Endothelial cell of umbilical vein (primary cell): Measurements from ENCODE around the gene SHISA8. TPM values are rescaled to one million over a fixed set of nuclear protein-coding genes. Genes with fewer than 3 reads are reported as not detected.

Experiments used
- BruUV-seq: library from RNA; stranded (reverse); fragments of 400-500 nt; replicated peaks from 2 replicates; lab custom pipeline; 2021; lab: Mats Ljungman, UMichigan
- CTCF ChIA-PET: fragments of 300-600, 350-600 bp; sonication (Branson Sonifier 250); formaldehyde crosslinking; loops from one replicate; lab custom pipeline; 2021; ENCODE audit warnings: antibody characterized with exemption, inconsistent platforms; lab: Charles Lee
- POLR2A ChIA-PET: fragments of 300-600, 350-600 bp; sonication (Branson Sonifier 250); formaldehyde crosslinking; loops from one replicate; lab custom pipeline; 2021; ENCODE audit warnings: antibody characterized with exemption, inconsistent platforms; lab: Charles Lee
- DNase-seq: peaks from one replicate; pipeline ENCODE4 v3.0.0-alpha.2; 2011; ENCODE audit warnings: low read depth, low spot score
- FAIRE-seq: peaks from 2 replicates; lab custom pipeline; 2011; peaks lifted over from hg19 to GRCh38; lab: Jason Lieb, UNC
- H2AFZ ChIP-seq: 2 replicates; pipeline ENCODE4 v1.6.0; 2012; ENCODE audit warnings: low read depth, low read length, control low read depth, inconsistent platforms
- H3K27ac ChIP-seq: 2 replicates; pipeline ENCODE4 v1.5.1; 2011; ENCODE audit warnings: low read depth, mild to moderate bottlenecking, control low read depth, low read length, moderate library complexity; ENCODE audit not compliant: insufficient read depth
- H3K27me3 ChIP-seq, 2 experiments: 2 replicates each; pipeline versions ENCODE4 v1.6.0 to v1.6.1; 2011; ENCODE audit warnings: low read length in 2 of 2, mixed read lengths in 1 of 2; ENCODE audit not compliant: control insufficient read depth in 2 of 2, insufficient read depth in 2 of 2
- H3K36me3 ChIP-seq, 2 experiments: 2 replicates in 1 of 2; 3 replicates in 1 of 2; pipeline ENCODE4 v1.5.1; 2011; ENCODE audit warnings: low read length in 2 of 2, mild to moderate bottlenecking in 1 of 2, moderate library complexity in 1 of 2; ENCODE audit not compliant: control insufficient read depth in 2 of 2, insufficient read depth in 2 of 2; ENCODE audit errors: extremely low read depth in 1 of 2
- H3K4me1 ChIP-seq: 3 replicates; pipeline ENCODE4 v1.5.1; 2011; ENCODE audit warnings: mild to moderate bottlenecking, low read length; ENCODE audit not compliant: control insufficient read depth, insufficient read depth; ENCODE audit errors: extremely low read depth
- H3K4me2 ChIP-seq: 2 replicates; pipeline ENCODE4 v1.6.1; 2011; ENCODE audit warnings: low read length, control low read depth, mixed read lengths; ENCODE audit not compliant: insufficient read depth
- H3K4me3 ChIP-seq, 3 experiments: fragments of 200-600 bp in 1 of 3; sonication (generic), shearing (Covaris generic) in 1 of 3; replicated peaks in 1 of 3; 2 replicates each; pipeline ENCODE4 v1.5.1; 2011 to 2016; ENCODE audit warnings: control low read depth in 3 of 3, low read length in 3 of 3, mild to moderate bottlenecking in 2 of 3, inconsistent platforms in 1 of 3, low read depth in 1 of 3, moderate library complexity in 1 of 3; ENCODE audit not compliant: insufficient read depth in 1 of 3
- H3K79me2 ChIP-seq: 2 replicates; pipeline ENCODE4 v1.6.0; 2012; ENCODE audit warnings: low read length, inconsistent platforms; ENCODE audit not compliant: control insufficient read depth, insufficient read depth
- H3K9ac ChIP-seq: replicated peaks from 2 replicates; pipeline ENCODE3; 2011; ENCODE audit warnings: low read length, control low read depth; ENCODE audit not compliant: insufficient read depth; ENCODE audit errors: extremely low read depth
- H3K9me1 ChIP-seq: replicated peaks from 3 replicates; pipeline ENCODE4 v1.6.0; 2011; ENCODE audit warnings: mild to moderate bottlenecking, low read length; ENCODE audit not compliant: control insufficient read depth, insufficient read depth; ENCODE audit errors: extremely low read depth
- H3K9me3 ChIP-seq: replicated peaks from 2 replicates; pipeline ENCODE4 v1.5.1; 2012; ENCODE audit warnings: low read length, inconsistent platforms; ENCODE audit not compliant: control insufficient read depth, insufficient read depth
- H4K20me1 ChIP-seq: replicated peaks from 2 replicates; pipeline ENCODE3; 2011; ENCODE audit warnings: mild to moderate bottlenecking, low read length; ENCODE audit not compliant: control insufficient read depth, insufficient read depth; ENCODE audit errors: extremely low read depth
- CTCF ChIP-seq, 2 donors: IDR thresholded peaks; 1 replicate in 1 of 2; 2 replicates in 1 of 2; pipeline ENCODE4 v1.5.1; 2011; ENCODE audit warnings: low read length in 2 of 2, mild to moderate bottlenecking in 2 of 2, moderate library complexity in 2 of 2, control low read depth in 1 of 2, inconsistent platforms in 1 of 2, low read depth in 1 of 2; ENCODE audit not compliant: insufficient read depth in 1 of 2; ENCODE audit errors: extremely low read depth in 1 of 2
- EZH2 ChIP-seq: IDR thresholded peaks from 2 replicates; pipeline ENCODE4 v1.6.1; 2012; ENCODE audit warnings: borderline replicate concordance, low read depth, mild to moderate bottlenecking, moderate library complexity, low read length, inconsistent platforms; ENCODE audit not compliant: severe bottlenecking
- FOS ChIP-seq: IDR thresholded peaks from 2 replicates; pipeline ENCODE4 v1.6.1; 2011; ENCODE audit warnings: mild to moderate bottlenecking, low read length, moderate library complexity, borderline replicate concordance; ENCODE audit not compliant: insufficient read depth
- GATA2 ChIP-seq: IDR thresholded peaks from 2 replicates; pipeline ENCODE4 v1.7.0; 2011; ENCODE audit warnings: low read depth, mild to moderate bottlenecking, moderate library complexity, mixed read lengths, low read length; ENCODE audit not compliant: insufficient read length, insufficient read depth
- JUN ChIP-seq: IDR thresholded peaks from 2 replicates; pipeline ENCODE4 v1.6.1; 2011; ENCODE audit warnings: borderline replicate concordance, low read depth; ENCODE audit not compliant: insufficient read length, insufficient read depth
- MAX ChIP-seq: IDR thresholded peaks from 2 replicates; pipeline ENCODE4 v1.6.1; 2011; ENCODE audit not compliant: insufficient read depth, insufficient read length
- MYC ChIP-seq: IDR thresholded peaks from one replicate; pipeline ENCODE4 v1.6.1; 2011; ENCODE audit warnings: mild to moderate bottlenecking, low read depth, low read length
- POLR2A ChIP-seq: IDR thresholded peaks from 2 replicates; pipeline ENCODE4 v1.6.1; 2012; ENCODE audit warnings: low read depth, mild to moderate bottlenecking, control low read depth, low read length
- POLR2AphosphoS5 ChIP-seq: IDR thresholded peaks from 2 replicates; pipeline ENCODE4 v1.6.1; 2012; ENCODE audit warnings: low read depth, mild to moderate bottlenecking, control low read depth, low read length, moderate library complexity; ENCODE audit not compliant: insufficient read depth
- dilution Hi-C: fragments of 300-500 bp; cut with MboI; formaldehyde crosslinking; loops from one replicate; pipeline ENCODE4 v1.15.0; 2019; ENCODE audit warnings: low sequenced_read_pairs; ENCODE audit not compliant: extremely low pct_ligation_motif_present
- intact Hi-C: fragments of 100-400 bp; cut with micrococcal nuclease; formaldehyde crosslinking; loops from one replicate; pipeline ENCODE4 v1.10.0; 2022
- polyA plus RNA-seq, 4 experiments: library from polyadenylated mRNA; depleted of rRNA in 3 of 4; stranded (reverse) in 3 of 4; unstranded in 1 of 4; fragments of >200 nt; gene quantifications; 2 replicates each; pipeline versions ENCODE4 v1.2.1 to v1.2.3, GENCODE V29; 2011 to 2012; ENCODE audit warnings: missing spikeins in 1 of 4
- total RNA-seq: library from RNA; stranded (reverse); gene quantifications from 2 replicates; pipeline ENCODE4 v1.2.3, GENCODE V29; 2021

The SHISA8 gene
- total and polyA plus RNA-seq, 2 donors (not counting 3 experiments of a cell fraction or from before 2014, with no cell fraction given), result not detected

GRCh38 chr22:41948142-41948541, 33.3 kb upstream of the SHISA8 start:
- no peak for DNase-seq
- H3K4me2 ChIP-seq, result no peak overlapping the region
- H3K9ac ChIP-seq, result no peak overlapping the region
- peaks cover 5% of the 10 kb centered on the region for H3K79me2 ChIP-seq
- H4K20me1 ChIP-seq, result no peaks in the 10 kb centered on the region
- no peaks in the 10 kb centered on the region for H3K9me1 ChIP-seq
- intact Hi-C loops (no loop called here), dilution Hi-C loops (no loop called here)
- no peaks in the 10 kb centered on the region for H3K9me3 ChIP-seq
- H2AFZ ChIP-seq, result no peak overlapping the region
- no peak for FAIRE-seq
- no peaks in the 10 kb centered on the region for H3K27me3 ChIP-seq
- peaks cover 32% of the 10 kb centered on the region for H3K4me1 ChIP-seq
- no TSS peak for BruUV-seq
- ChIA-PET POLR2A (interaction anchor here (0.6 kb wide), 1 partner anchor 143 kb away, joined by 3 read pairs; the partner anchor contains the start of gene NDUFA6), CTCF (interaction anchor here (2.4 kb wide), 1 partner anchor 22 kb away, joined by 22 read pairs; the partner anchor contains the start of gene TNFRSF13C)
- no peak overlapping the region for H3K27ac ChIP-seq
- H3K4me3 ChIP-seq, result no peak overlapping the region
- H3K36me3 ChIP-seq, result no peaks in the 10 kb centered on the region
- TF ChIP-seq JUN (no peak), POLR2A (no peak), POLR2AphosphoS5 (no peak), GATA2 (no peak), EZH2 (no peak), CTCF (IDR thresholded peaks at IDR 0.05; ENCODE audit: extremely low read depth in 1 of 2, insufficient read depth in 1 of 2, low read depth in 1 of 2, low read length in 2 of 2) (no peak), FOS (no peak), MYC (no peak), MAX (no peak)
